NCI-H510A treated with DMSO at 0.1 percent for 48 hours (cell line): ENCODE measurements around the gene PPP1R13L.

Source experiments
- DNase-seq: peaks from one replicate; lab custom pipeline; 2025; lab: John Stamatoyannopoulos, UW

The PPP1R13L gene

GRCh38 chr19:45406226-45407090 is 1.6 kb upstream of the PPP1R13L start, which contains the start of gene POLR1G:
Gene POLR1G, plus strand, starts transcription at chr19:45406644. Its CDS starts 53 bp downstream, at chr19:45406697.
- peak; percentile 97 for DNase-seq

DNA sequence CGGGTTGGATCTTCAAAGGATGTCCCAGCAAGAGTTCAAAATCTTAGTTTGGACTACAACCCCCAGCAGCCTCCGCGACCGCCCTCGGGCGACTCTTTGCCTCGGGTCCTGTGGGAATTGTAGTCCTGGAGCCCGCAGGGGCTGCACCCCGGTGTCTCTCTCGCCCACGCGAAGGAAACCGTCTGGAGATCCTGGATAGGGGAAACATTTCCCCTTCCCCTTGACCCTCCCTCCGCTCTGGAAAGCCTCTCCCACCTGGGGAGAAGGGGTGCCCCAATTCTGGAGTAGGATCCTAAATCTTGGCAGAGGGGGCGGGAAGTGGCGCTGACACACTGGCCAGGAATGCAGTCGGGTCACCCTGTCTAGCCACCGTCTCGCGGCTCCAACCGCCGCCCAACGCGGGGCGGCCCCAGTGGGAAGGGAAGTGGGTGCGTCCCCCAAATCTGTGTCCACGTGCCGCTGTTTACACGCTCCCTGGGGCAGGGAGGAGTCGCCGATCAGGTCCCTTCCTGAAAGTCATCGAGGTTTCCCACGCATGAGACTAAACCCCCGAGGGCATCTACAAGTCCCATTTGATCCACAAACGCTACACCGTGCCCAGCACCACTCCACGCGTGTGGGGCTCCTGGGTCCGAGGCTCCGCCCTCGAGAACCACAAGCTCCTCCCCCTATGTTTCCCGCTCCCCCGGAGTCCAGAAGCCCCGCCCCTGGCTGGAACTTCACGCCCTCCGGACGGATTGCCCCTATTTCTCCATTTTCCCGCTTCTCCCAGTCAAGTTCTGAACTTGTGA is 761 bp upstream of the PPP1R13L start:
- DNase-seq: peak; percentile 96

GRCh38 chr19:45403781-45404556 is 900 bp downstream of the PPP1R13L start:
- DNase-seq: peak; percentile 45

GRCh38 chr19:45403272-45403671 is 1.6 kb downstream of the PPP1R13L start:
- DNase-seq: no peak

DNA sequence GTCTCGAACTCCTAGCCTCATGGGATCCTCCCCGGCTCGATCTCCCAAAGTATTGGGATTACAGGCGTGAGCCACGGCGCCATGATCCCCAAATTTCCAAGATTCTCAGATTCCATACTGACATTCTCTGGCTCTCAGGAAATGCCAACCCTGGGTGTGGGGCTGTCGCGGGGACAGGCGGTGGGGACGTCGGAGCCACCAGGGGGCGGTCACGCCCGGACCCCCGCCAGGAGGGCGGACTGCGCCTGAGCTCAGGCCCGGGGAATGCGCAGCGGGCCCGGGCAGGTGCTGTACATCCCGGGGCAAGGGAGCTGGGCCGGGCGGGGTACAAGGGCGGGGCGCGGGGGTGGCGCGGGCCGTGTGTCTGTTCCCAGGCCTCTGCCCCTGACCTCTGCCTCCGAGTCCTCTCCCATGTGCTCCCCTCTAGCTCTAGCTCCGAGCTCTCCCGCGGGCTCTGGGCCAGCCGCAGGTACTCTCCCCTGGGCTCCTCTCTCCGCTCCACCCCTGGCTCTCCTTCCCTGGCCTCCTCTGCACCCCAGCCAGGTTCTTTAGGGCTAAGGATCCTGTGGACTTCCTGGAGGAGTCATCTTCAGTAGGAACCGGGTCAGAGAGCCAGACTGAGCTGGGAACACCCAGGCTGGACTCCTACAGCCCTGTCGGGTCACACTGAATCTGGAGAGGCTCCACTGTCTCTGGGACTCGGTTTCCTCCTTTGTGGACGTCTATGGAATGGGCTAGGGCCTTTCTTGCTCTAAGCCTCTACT is 2.4 kb downstream of the PPP1R13L start:
- no peak for DNase-seq

GRCh38 chr19:45401815-45402214 is 3.1 kb downstream of the PPP1R13L start:
- DNase-seq: no peak

GRCh38 chr19:45400192-45400591 is 4.7 kb downstream of the PPP1R13L start:
- peak; percentile 44 for DNase-seq

DNA sequence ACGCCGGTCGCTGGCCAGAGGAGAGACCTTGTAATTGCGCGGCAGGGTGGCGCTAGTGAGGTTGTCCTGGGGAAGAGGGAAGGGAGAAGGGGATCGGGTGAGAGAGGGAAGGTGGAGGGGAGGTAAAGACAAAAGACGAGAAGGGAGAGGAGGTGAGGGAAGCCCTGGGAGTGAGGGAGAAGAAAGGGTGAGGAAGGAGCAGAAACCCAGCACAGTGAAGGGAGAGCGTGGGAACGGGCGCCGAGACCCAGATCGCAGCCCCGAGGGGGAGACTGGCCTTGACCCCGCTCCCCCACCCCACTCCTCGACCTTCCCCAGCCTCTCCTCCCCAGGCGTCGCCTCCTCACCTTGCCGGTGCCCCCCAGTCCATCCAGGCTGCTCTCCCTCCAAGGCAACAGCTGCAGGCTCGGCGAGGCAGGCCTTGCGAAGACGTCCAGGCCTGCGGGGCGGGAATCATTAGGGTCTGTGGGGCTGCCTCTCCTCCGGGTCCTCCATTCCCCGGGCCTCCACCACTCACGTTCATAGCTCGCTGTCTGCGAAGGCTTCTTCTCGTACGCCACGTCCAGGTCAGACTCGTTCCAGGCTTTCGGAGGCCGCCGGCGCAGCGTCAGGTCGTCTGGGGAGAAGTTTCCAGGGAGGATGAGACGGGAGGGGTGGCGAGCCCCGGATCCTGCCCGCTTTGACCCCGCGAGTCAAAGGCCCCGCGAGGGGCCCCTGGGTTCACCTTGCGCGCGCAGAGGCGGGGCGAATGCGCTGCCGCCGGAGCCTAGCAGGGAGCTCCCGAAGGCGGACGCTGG is 8.8 kb downstream of the PPP1R13L start:
- DNase-seq: no peak

DNA sequence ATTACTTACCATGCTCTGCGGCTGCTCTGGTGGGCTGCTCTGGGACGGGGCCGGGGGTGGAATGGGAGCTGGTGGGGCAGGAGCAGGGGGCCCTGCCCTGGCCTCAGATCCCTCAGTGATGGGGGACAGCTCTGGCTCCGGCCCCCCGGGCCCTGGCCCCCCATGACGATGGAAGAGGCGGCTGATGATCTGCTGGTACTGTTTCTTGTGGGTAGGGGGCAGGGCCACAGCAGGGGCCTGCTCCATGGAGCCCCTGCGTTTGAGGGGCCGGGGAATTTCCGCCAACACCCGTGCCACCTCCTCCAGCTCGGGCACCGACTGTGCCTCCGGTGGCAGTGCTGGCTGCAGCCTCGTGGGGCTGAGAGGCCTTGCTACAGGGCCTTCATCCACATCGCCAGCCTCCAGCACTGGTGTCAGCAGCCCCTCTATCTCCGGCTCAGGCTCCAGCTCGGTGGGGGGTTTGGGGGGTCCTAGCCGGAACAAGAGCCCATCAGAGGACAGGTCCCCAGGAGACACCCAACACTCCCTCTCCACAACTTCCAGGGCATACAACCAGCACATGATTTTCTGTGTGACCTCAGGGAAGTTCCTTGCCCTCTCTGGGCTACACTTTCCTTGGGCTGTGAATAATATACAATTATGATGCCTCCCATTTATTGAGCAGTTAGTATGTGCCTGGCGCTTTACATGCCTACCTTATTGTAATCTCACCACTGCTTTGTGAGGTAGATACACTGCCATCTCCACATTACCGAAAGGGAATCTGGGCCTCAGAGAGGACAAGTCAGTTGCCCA is 12.8 kb downstream of the PPP1R13L start:
- DNase-seq: no peak

DNA sequence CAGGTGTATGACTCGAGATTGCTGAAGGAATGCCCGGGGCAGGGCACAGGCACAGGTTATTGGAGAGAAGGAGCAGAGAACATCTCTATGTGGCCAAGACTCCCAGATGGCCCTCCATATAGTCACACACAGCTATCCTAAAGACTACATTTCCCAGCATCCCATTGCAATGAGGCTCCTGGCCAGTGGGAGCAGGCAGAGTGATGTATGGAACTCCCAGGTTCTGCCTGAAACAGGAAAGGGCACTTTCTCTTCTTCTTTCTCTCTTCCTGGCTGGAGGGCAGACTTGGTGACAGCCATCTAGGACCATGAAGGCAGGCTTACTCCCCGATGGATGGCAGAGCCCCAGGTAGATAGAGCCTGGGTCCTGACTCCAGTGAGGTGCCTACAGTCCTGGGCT is 13.5 kb downstream of the PPP1R13L start:
- peak; percentile 18 for DNase-seq

DNA sequence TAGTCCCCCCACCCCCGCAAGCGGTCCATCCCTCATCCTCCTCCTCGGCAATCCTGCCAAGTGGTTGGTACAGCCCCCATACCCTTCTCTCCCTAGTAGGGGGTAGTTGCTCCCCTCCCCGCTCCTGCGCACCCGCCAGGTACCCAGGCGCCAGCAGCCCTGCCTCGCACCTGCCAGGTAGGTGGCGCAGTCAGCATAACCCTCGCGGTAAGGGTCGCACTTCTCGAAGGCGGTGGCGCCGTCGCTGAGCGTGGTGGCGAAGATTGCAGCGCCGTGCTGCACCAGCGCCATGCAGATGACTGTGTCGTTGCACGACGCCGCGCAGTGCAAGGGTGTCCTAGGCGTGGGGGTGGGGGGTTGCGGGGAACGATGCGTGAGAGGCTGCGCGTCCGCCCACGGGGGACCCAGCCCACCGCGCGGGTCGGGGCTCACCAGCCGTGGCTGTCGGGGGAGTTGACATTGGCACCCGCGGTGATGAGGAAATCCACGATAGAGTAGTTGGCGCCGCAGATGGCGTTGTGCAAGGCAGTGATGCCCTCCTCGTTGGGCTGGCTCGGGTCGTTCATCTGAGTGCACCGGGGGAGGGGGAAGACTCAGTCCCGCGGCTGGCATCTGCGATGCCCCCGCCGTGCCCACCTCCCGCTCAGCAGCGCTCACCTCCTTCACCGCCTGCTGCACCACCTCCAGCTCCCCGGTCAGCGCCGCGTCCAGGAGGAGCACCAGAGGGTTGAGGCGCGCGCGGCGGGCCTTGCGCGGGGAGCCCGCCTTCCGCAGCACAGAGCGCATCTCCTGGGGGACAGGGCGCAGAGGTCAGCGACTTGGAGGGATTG is 19.3 kb downstream of the PPP1R13L start:
- DNase-seq: peak; percentile 3

GRCh38 chr19:45382426-45382825 is 22.4 kb downstream of the PPP1R13L start:
- no peak for DNase-seq

GRCh38 chr19:45380107-45380506 is 24.8 kb downstream of the PPP1R13L start:
- no peak for DNase-seq

DNA sequence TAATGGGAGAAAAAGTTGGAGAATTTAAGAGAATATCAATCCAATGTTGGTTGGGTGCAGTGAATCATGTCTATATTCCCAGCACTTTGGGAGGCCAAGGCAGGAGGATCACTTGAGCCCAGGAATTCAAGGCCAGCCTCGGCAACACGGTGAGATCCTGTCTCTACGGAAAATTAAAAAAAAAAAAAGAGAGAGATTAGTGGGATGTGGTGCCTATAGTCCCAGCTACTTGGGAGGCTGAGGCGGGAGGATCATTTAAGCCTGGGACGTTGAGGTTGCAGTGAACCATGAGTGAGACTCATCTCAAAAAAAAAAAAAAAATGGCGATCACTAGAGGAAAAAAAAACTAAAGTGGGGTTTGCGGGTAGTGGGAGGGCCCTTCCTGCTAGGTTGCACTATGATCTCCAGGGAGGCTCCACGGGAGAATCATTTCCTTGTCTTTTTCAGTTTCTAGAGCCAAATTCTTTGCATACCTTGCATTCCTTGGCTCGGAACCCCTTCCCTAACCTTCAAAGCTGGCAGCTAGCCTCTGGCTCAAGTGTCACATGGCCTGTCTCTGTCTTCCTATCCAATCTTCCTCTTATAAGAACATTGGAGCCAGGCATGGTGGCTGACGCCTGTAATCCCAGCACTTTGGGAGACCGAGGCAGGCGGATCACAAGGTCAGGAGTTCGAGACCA is 28.7 kb downstream of the PPP1R13L start:
- no peak for DNase-seq

- DNase-seq: peak; percentile 96
Observed at GRCh38 chr19:45370410-45371204, 34.3 kb downstream of the PPP1R13L start, which contains the start of gene ERCC2. Gene ERCC2, minus strand, starts transcription at chr19:45370573. Its CDS starts 33 bp downstream, at chr19:45370540.

DNA sequence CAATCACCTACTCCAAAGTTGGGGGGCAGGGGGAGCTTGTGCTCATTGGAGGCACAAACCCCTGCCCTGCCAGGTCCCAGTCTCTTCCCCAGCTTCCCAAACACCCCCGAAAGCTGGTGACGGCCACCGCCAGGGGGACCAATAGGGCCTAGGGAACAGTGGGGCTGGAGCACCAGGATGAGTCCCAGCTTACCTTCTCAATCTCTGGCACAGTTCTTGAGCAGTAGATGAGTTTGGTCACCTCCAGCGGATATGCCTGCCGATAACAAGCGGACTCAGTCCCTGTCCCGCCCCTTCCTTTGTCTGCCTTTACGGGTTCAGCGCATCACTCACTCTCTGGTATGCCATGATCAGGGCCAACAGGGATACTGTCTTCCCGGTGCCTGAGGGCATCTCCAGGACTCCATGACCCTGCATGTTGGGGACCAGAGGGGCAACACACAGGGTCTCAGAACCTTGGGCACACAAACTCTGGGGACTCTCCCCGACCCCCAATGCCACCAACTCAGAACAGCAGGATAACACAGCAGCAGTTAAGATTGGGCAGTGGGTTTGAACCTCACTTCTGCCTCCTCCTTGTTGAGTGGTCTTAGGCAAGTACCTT is 36.0 kb downstream of the PPP1R13L start:
- DNase-seq: no peak

GRCh38 chr19:45368127-45368526 is 36.7 kb downstream of the PPP1R13L start:
- DNase-seq: no peak
